Testis (tissue), 3 donors: ENCODE data around the gene INSC. TPM values are rescaled to one million over a fixed set of nuclear protein-coding genes. Genes with fewer than 3 reads are reported as not detected.
A peak's percentile ranks its signal among the peaks of the same experiment; 100 is the strongest.

Experiments used
- DNase-seq: peaks from one replicate; pipeline ENCODE4 v3.0.0-alpha.2; 2019
- H3K27ac ChIP-seq, 2 donors: fragments of 200-600 bp; sonication (generic); one replicate each; pipeline ENCODE4 v1.5.1; 2019
- H3K27me3 ChIP-seq: fragments of 200-600 bp; sonication (generic); one replicate; pipeline ENCODE4 v1.5.1; 2019
- H3K36me3 ChIP-seq: fragments of 200-600 bp; sonication (generic); one replicate; pipeline ENCODE4 v1.5.1; 2017; ENCODE audit warnings: low read depth; ENCODE audit errors: missing control alignments
- H3K4me1 ChIP-seq: fragments of 200-600 bp; sonication (generic); one replicate; pipeline ENCODE4 v1.5.1; 2019
- H3K4me3 ChIP-seq, 2 donors: fragments of 200-600 bp; sonication (generic); one replicate each; pipeline ENCODE4 v1.5.1; 2017 to 2019
- H3K9me3 ChIP-seq: fragments of 200-600 bp; sonication (generic); one replicate; pipeline ENCODE4 v1.5.1; 2017
- POLR2A ChIP-seq: fragments of 450-650 bp; IDR thresholded peaks from one replicate; pipeline ENCODE4 v1.6.1; 2017; ENCODE audit warnings: antibody characterized with exemption, mild to moderate bottlenecking, moderate library complexity
- WGBS, 2 donors: methylation state at CpG; one replicate each; pipeline ENCODE4 v1.1.5; 2018; 5-methylcytosine and 5-hydroxymethylcytosine counted together
- intact Hi-C: fragments of 100-400 bp; cut with DNase I; formaldehyde crosslinking; loops from one replicate; pipeline ENCODE4 v1.15.1; 2023; ENCODE audit warnings: low total_unique reads
- polyA plus RNA-seq: library from polyadenylated mRNA; stranded (reverse); fragments of 350-450 nt; fragmentation: Illumina TruSeq; extraction: RNeasy Lipid Tissue Mini Kit (QIAGEN cat#74804); gene quantifications from one replicate; pipeline ENCODE4 v1.2.3, GENCODE V29; 2014; ENCODE audit warnings: low read depth, low replicate concordance; ENCODE audit not compliant: insufficient read depth
- total RNA-seq, 2 donors: library from RNA; depleted of rRNA; stranded (reverse); fragments of >200 nt; gene quantifications; one replicate each; pipeline ENCODE4 v1.2.3, GENCODE V29; 2016
- TF ChIP-seq, protein P1 (sequence below), 3 experiments: fragments of 450-650 bp in 2 of 3; fragments of 200-600 bp in 1 of 3; sonication (generic) in 1 of 3; IDR thresholded peaks; one replicate each; pipeline ENCODE4 v1.5.1; 2016 to 2019; ENCODE audit warnings: antibody characterized with exemption in 3 of 3, mild to moderate bottlenecking in 2 of 3, moderate library complexity in 1 of 3

Gene INSC
- total and polyA plus RNA-seq, 3 donors from 2014 or later = 2.2 to 2.5 (median 2.2) TPM

GRCh38 chr11:15238856-15239255 lies 124.1 kb downstream of the INSC start:
- TF ChIP-seq, protein P1, sequence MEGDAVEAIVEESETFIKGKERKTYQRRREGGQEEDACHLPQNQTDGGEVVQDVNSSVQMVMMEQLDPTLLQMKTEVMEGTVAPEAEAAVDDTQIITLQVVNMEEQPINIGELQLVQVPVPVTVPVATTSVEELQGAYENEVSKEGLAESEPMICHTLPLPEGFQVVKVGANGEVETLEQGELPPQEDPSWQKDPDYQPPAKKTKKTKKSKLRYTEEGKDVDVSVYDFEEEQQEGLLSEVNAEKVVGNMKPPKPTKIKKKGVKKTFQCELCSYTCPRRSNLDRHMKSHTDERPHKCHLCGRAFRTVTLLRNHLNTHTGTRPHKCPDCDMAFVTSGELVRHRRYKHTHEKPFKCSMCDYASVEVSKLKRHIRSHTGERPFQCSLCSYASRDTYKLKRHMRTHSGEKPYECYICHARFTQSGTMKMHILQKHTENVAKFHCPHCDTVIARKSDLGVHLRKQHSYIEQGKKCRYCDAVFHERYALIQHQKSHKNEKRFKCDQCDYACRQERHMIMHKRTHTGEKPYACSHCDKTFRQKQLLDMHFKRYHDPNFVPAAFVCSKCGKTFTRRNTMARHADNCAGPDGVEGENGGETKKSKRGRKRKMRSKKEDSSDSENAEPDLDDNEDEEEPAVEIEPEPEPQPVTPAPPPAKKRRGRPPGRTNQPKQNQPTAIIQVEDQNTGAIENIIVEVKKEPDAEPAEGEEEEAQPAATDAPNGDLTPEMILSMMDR (IDR thresholded peaks at IDR 0.05) = no peak
- no peak for TF ChIP-seq POLR2A
- intact Hi-C loops = no loop called here
- 97 to 100% methylated on average over 2 to 7 of the region's 7 CpGs for WGBS, 2 donors
- Histone ChIP-seq H3K4me3 (no peak overlapping the region), H3K27ac (no peak overlapping the region), H3K4me1 (no peaks in the 10 kb centered on the region), H3K36me3 (no peaks in the 10 kb centered on the region), H3K27me3 (no peaks in the 10 kb centered on the region), H3K9me3 (no peaks in the 10 kb centered on the region)
- DNase-seq = no peak

GRCh38 chr11:15248749-15249148 lies 134.0 kb downstream of the INSC start:
- Histone ChIP-seq H3K9me3 (no peaks in the 10 kb centered on the region), H3K4me3 (no peak overlapping the region), H3K36me3 (no peaks in the 10 kb centered on the region), H3K4me1 (no peaks in the 10 kb centered on the region), H3K27me3 (no peaks in the 10 kb centered on the region), H3K27ac (no peak overlapping the region)
- TF ChIP-seq, protein P1 (IDR thresholded peaks at IDR 0.05) = no peak
- no peak for TF ChIP-seq POLR2A
- intact Hi-C loops = no loop called here
- no peak for DNase-seq
- 78 to 95% methylated on average over 3 of the region's 3 CpGs for WGBS, 2 donors

- no peaks in the 10 kb centered on the region for H3K27me3 ChIP-seq
- H3K4me3 ChIP-seq = no peak overlapping the region
- H3K36me3 ChIP-seq = no peaks in the 10 kb centered on the region
- no peaks in the 10 kb centered on the region for H3K9me3 ChIP-seq
- intact Hi-C loops = no loop called here
- 36 to 42% methylated on average over 3 of the region's 3 CpGs for WGBS, 2 donors
- H3K4me1 ChIP-seq = no peaks in the 10 kb centered on the region
- no peak for TF ChIP-seq POLR2A
- TF ChIP-seq, protein P1 (IDR thresholded peaks at IDR 0.05) = no peak
- no peak overlapping the region for H3K27ac ChIP-seq
- peak; percentile 26 for DNase-seq
Observed at GRCh38 chr11:15258433-15259165, 143.9 kb downstream of the INSC start.

DNA sequence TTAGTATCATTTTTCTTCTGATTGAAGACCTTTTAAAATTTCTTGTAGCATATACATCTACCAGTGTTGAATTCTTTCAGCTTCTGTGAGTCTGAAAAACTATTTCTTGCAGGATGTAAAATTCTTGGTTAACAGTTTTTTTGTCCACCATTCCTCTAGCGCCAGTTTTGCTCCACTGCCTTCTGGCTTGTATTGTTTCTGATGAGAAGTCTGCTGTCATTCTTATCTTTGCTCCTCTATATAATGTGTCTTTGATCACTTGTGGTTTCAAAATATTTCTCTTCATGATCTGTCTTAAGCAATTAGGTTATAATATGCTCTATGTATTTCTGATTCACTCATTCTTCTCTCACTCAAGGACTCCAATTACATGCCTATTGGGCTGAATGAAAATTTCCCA lies 152.3 kb downstream of the INSC start:
- Histone ChIP-seq H3K4me3 (no peak overlapping the region), H3K4me1 (no peaks in the 10 kb centered on the region), H3K9me3 (no peaks in the 10 kb centered on the region), H3K36me3 (no peaks in the 10 kb centered on the region), H3K27ac (no peak overlapping the region), H3K27me3 (no peaks in the 10 kb centered on the region)
- TF ChIP-seq POLR2A = no peak
- TF ChIP-seq, protein P1 (IDR thresholded peaks at IDR 0.05) = no peak
- intact Hi-C loops = no loop called here
- no peak for DNase-seq
- 96 to 100% methylated on average over 1 of the region's 1 CpG for WGBS, 2 donors

- intact Hi-C loops = no loop called here
- no peak overlapping the region for H3K4me3 ChIP-seq
- no peak overlapping the region for H3K27ac ChIP-seq
- H3K27me3 ChIP-seq = no peaks in the 10 kb centered on the region
- H3K36me3 ChIP-seq = no peaks in the 10 kb centered on the region
- H3K9me3 ChIP-seq = no peaks in the 10 kb centered on the region
- DNase-seq = no peak
- no peak for TF ChIP-seq POLR2A
- TF ChIP-seq, protein P1 (IDR thresholded peaks at IDR 0.05) = no peak
- no peaks in the 10 kb centered on the region for H3K4me1 ChIP-seq
Observed at GRCh38 chr11:15268598-15268997, 153.9 kb downstream of the INSC start.
